ENCODE results near the gene SLC2A1.

Gene SLC2A1

DNA sequence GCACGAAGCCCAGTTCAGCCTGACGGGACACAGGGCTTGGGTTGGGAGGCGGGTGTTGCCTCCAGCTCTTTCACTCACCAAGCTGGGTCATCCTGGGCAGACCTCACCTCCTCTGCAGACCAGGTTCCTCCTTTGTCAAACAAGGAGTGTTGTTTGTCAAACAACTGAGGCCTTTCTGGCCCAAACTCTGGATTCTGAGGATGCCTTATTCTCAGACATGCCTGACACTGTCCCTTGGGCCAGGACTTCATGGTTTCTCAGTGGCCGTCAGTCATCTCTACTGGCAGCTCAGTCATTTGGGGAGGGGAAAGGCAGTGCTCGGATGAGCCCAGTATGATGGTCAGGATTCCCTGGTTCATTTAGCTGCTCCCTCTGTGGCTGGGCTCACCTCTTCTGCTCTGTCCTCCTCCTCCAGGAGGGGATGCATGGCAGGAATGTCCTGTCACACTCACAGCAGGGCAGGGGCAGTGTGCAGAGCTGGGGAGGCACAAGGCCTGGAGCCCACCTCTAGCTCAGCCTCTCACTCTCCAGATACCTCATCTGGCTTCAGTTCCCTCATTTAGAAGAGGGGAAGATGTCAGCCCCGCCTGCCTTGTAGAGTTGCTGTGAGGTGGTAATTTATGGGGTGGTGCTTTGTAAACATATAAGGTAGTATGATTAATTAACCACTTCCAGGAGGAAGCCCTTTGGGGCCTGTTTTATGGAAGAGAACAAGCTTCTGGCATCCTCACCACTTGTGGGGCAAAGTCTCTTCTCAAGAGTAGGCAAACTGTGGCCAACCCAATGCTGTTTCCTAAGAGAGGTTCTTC is 20.6 kb downstream of the SLC2A1 start:
- H3K4me3 ChIP-seq (replicated peaks in 1 of 2; ENCODE audit: low read depth in 2 of 2, low read length in 2 of 2), result no peak overlapping the region
- no peak for DNase-seq (ENCODE audit: low read depth in 2 of 2)

DNA sequence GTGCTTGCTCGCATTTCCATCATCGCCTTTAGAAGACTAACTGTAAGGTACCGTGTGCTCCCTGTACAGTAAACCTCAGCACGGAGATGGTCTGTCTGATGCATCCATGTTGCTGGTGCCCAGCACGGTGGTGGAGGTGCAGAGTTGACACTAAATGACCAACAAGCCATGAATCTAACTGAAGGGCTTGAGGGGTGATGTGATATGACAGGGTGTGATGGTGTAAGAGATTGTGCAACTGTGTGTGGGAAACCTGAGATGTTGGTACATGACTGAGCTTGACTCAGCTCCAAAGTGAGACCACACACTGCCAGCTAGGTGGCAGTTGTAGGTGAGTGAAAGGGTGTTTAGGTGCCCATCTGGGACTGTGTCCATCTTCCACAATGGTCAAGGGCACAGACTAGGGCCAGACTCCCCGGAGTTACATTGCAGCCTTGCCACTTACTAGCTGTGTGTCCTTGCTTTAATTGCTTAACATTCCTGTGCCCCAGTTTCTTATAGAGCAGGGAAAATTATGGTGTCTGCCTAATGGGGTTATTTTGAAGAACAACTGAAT is 21.4 kb downstream of the SLC2A1 start:
- TF ChIP-seq, protein P1, sequence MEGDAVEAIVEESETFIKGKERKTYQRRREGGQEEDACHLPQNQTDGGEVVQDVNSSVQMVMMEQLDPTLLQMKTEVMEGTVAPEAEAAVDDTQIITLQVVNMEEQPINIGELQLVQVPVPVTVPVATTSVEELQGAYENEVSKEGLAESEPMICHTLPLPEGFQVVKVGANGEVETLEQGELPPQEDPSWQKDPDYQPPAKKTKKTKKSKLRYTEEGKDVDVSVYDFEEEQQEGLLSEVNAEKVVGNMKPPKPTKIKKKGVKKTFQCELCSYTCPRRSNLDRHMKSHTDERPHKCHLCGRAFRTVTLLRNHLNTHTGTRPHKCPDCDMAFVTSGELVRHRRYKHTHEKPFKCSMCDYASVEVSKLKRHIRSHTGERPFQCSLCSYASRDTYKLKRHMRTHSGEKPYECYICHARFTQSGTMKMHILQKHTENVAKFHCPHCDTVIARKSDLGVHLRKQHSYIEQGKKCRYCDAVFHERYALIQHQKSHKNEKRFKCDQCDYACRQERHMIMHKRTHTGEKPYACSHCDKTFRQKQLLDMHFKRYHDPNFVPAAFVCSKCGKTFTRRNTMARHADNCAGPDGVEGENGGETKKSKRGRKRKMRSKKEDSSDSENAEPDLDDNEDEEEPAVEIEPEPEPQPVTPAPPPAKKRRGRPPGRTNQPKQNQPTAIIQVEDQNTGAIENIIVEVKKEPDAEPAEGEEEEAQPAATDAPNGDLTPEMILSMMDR (IDR thresholded peaks at IDR 0.05; ENCODE audit: low read depth, low read length), result peak; percentile 24
- H3K4me3 ChIP-seq (replicated peaks in 1 of 2; ENCODE audit: low read depth in 2 of 2, low read length in 2 of 2), result no peak overlapping the region
- peak; percentile 49 to 81 for DNase-seq (ENCODE audit: low read depth in 2 of 2)

More for the DNA sequence above, 20.6 kb downstream of the SLC2A1 start:
- TF ChIP-seq, protein P1 (IDR thresholded peaks at IDR 0.05; ENCODE audit: low read depth, low read length), result no peak

DNA sequence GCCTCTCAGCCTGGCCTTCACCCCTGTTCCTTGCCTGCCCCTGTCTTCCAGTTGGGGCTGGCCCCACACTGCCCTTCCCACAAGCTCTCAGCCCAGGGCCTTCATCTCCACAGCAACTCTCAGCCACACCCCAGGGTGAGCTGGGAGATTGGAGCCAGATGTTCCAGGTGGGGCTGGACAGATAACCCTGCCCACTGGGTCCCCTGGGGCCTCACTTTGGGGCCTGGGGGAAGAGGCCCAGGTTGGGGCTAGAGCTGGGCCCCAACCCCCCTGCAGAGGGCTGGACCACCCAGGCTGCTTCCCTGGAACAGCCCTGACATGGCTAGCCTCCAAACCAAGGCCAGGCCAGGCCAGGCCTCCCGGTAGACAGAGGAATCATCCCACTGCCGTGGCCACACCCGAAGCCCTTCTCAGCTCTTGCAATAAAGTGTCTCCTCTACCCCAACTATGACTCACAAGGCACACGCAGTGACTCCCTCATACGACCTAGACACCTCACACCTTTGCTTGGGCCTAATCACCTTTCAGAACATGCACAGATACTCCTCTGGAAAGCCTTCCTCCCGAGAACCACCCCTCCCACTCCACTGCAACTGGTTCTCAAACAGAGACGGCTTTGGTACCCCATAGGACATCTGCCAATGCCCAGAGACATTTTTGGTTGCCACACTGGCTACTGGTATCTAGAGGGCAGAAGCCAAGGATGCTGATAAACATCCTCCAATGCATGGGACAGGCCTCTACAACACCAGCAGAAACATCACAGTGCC is 22.2 kb downstream of the SLC2A1 start:
- peak; percentile 57 to 83 for DNase-seq (ENCODE audit: low read depth in 2 of 2)
- TF ChIP-seq, protein P1 (IDR thresholded peaks at IDR 0.05; ENCODE audit: low read depth, low read length), result no peak
- no peak overlapping the region for H3K4me3 ChIP-seq (replicated peaks in 1 of 2; ENCODE audit: low read depth in 2 of 2, low read length in 2 of 2)

DNA sequence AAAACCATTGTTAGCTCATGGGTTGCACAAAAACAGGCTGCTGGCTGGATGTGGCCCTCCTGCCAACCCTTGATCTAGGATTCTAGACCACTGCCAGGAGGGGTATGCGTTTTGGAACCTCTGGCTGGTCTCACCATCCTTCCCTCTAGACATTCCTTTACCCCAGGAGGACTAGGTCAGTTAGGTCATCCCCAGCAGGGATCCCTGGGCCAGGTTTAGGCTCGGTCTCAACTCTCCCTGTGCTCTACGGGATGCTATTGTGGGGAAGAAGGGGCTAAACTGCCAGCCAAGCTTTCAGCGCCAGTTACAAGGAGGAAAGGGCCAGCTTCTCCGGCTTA is 22.7 kb downstream of the SLC2A1 start:
- TF ChIP-seq, protein P1 (IDR thresholded peaks at IDR 0.05; ENCODE audit: low read depth, low read length), result no peak
- H3K4me3 ChIP-seq (replicated peaks in 1 of 2; ENCODE audit: low read depth in 2 of 2, low read length in 2 of 2), result no peak overlapping the region
- no peak for DNase-seq (ENCODE audit: low read depth in 2 of 2)

DNA sequence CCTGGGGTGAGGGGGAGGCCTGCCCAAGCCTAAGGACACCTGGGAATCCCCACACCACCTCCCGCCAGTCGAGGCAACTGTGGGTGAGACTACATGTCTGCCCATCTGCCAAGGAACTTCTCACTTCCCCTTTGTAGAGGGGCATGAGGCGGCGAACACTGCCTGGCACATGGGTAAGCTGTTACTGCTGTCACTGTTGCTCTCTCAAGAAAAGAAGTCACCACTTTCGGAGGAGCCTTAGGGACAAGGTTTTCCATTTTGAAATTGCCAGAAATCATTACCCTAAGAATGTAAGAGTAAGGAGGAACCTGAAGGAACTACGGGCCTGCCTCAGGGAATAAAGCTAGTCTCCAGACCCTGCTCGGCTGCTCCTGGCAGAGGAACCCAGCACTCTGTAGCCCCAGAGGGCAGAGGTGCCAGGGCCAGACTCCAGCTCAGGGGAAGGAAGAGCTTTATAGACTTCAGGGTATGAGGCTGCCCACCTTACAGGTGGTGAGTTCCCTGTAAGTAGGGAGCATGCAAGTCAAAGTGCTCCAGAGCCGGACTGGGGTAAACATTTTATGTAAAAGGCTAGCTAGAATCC is 23.3 kb downstream of the SLC2A1 start:
- H3K4me3 ChIP-seq (replicated peaks in 1 of 2; ENCODE audit: low read depth in 2 of 2, low read length in 2 of 2), result no peak overlapping the region
- TF ChIP-seq, protein P1 (IDR thresholded peaks at IDR 0.05; ENCODE audit: low read depth, low read length), result no peak
- DNase-seq (ENCODE audit: low read depth in 2 of 2), result no peak

DNA sequence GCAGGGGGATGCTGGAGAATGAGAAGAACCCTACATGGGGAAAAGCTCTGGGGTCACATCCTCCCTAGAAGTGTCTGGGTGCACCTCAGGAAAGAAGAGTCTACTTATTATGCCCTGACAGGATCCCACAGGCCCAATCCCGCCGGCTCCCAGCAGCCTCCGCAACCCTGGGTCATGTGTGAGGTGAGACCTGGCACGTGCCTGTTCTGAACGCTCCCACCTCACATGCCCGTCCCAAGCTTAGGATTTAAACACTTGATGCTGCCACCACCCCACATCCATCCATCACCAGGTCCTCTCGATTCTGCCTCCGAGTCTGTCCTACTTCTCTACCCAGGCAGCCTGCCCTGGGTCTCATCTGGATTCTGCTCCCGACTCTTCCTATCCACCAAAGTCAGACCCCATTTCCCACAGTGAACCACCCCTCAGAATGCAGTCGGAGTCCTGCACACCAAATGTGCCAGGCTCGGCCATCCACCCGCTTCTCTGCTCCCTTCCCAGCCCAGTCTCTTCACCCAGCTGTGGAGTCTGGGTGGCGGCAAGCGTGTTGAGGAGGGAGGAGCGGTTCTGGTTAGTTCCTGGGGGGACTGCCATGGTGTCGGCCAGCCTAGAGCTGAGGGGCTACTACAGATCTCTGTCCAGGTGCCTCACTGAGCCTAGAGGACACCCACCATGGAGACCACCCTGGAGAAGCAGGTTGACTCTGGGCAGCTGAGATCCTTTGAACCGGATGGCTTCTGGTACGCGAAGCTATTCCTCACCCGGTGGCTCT is 23.9 kb downstream of the SLC2A1 start:
- no peak for DNase-seq (ENCODE audit: low read depth in 2 of 2)
- H3K4me3 ChIP-seq (replicated peaks in 1 of 2; ENCODE audit: low read depth in 2 of 2, low read length in 2 of 2), result no peak overlapping the region
- TF ChIP-seq, protein P1 (IDR thresholded peaks at IDR 0.05; ENCODE audit: low read depth, low read length), result no peak

Measured in cardiac fibroblast (primary cell).